CD4-positive, alpha-beta T cell treated with Interferon alpha-2 for 1 hour (primary cell): Measurements from ENCODE around the gene LRRC59.
A peak's percentile ranks its signal among the peaks of the same experiment; 100 is the strongest.
"Not testable (repeated sequence)": the region's sequence is repeated elsewhere in the genome, so short reads cannot be mapped to it uniquely, and the experiment has no call there.

Experiments used
- DNase-seq, 2 donors: peaks; one replicate each; pipeline ENCODE4 v3.0.0-alpha.2; 2020 to 2022

Gene LRRC59

GRCh38 chr17:50424246-50424995 is 27.1 kb upstream of the LRRC59 start:
- DNase-seq = no peak

- no peak for DNase-seq
Observed at GRCh38 chr17:50423553-50424159, 26.3 kb upstream of the LRRC59 start.

GRCh38 chr17:50422738-50423137 is 25.4 kb upstream of the LRRC59 start:
- DNase-seq = no peak

GRCh38 chr17:50421308-50422051 is 24.2 kb upstream of the LRRC59 start:
- DNase-seq = peak in 1 of 2 donors; percentile 27

GRCh38 chr17:50420419-50421112 is 23.2 kb upstream of the LRRC59 start:
- no peak for DNase-seq

- DNase-seq = not testable (repeated sequence)
Observed at GRCh38 chr17:50419577-50419976, 22.3 kb upstream of the LRRC59 start.

- no peak for DNase-seq
Observed at GRCh38 chr17:50414808-50415207, 17.5 kb upstream of the LRRC59 start.

- DNase-seq = no peak
Observed at GRCh38 chr17:50412188-50412732, 14.9 kb upstream of the LRRC59 start.

GRCh38 chr17:50407921-50408320 is 10.6 kb upstream of the LRRC59 start:
- no peak for DNase-seq

- DNase-seq = no peak
Observed at GRCh38 chr17:50406578-50406977, 9.3 kb upstream of the LRRC59 start.

GRCh38 chr17:50405351-50405750 is 8.0 kb upstream of the LRRC59 start:
- not testable (repeated sequence) for DNase-seq

- DNase-seq = not testable (repeated sequence)
Observed at GRCh38 chr17:50399591-50399990, 2.3 kb upstream of the LRRC59 start.

GRCh38 chr17:50398672-50399071 is 1.3 kb upstream of the LRRC59 start:
- DNase-seq = not testable (repeated sequence)

- no peak for DNase-seq
Observed at GRCh38 chr17:50397919-50398285, 579 bp upstream of the LRRC59 start.

GRCh38 chr17:50396261-50397110 is 837 bp downstream of the LRRC59 start:
- peak; percentile 2 to 25 for DNase-seq

GRCh38 chr17:50394711-50395110 is 2.6 kb downstream of the LRRC59 start:
- no peak for DNase-seq

- DNase-seq = no peak
Observed at GRCh38 chr17:50393700-50394099, 3.6 kb downstream of the LRRC59 start.

- DNase-seq = no peak
Observed at GRCh38 chr17:50392621-50393020, 4.7 kb downstream of the LRRC59 start.

- no peak for DNase-seq
Observed at GRCh38 chr17:50389534-50389933, 7.8 kb downstream of the LRRC59 start.

- no peak for DNase-seq
Observed at GRCh38 chr17:50388728-50389127, 8.6 kb downstream of the LRRC59 start.

- no peak for DNase-seq
Observed at GRCh38 chr17:50386510-50386909, 10.8 kb downstream of the LRRC59 start.

- DNase-seq = no peak
Observed at GRCh38 chr17:50382931-50383330, 14.4 kb downstream of the LRRC59 start.
